ENCODE data around the gene GAS2L2.

Gene GAS2L2

DNA sequence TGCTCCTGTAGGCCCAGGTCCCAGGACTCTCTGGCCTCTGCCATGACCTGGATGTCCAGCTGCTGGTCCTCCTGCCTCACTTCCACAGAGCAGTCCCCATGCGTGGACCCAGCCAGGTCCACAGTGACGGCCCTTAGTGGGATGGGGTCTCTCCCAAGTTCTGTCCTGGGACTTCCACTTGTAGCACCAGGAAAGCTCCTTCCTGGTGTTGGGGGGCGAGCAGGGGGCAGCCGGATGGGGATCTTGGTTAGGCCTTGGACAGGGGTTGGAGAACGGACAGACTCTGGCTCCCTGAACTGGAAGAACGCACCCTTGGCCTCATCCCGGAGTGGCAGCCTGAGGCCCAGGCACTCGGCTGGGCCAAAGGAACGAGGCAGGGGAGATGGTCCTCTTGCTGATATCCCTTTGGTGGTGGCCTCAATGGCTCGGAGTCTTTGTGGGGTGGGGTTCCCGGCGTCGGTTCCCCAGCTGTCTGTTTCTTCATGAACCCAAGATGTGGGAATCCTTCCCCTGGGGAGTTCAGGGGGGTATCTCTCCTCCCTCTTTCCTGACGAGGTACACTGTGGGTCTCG is 7.2 kb downstream of the GAS2L2 start:
- no peak for TF ChIP-seq CTCF (conservative IDR thresholded peaks at IDR 0.05; ENCODE audit: low read depth, low read length)
- H3K4me3 ChIP-seq (ENCODE audit: low read length), result no peak overlapping the region
- no peak for DNase-seq (ENCODE audit: low read depth)

- no peak for TF ChIP-seq CTCF (conservative IDR thresholded peaks at IDR 0.05; ENCODE audit: low read depth, low read length)
- DNase-seq (ENCODE audit: low read depth), result no peak
- no peak overlapping the region for H3K4me3 ChIP-seq (ENCODE audit: low read length)
Measured at GRCh38 chr17:35745246-35745645, 7.8 kb downstream of the GAS2L2 start.

DNA sequence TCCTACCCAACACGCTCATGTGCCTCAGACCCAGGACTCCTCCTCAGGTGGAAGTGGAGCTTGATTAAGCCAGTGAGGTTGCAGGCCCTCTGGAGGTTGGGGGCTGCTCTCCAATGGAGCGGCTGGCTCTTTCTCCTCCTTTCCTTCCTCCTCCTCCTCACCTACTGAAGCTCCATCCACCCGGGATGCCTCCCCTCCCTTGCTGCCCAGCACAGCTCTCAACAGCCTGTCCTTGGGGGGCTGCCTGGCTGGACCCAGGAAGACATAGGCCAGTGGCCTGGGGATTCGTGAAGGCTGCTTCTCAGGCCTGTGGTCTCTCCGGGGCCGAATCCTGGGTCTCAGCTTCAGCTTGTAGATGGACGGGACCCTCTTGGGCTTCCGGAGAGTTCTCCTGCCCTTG is 8.2 kb downstream of the GAS2L2 start:
- no peak for TF ChIP-seq CTCF (conservative IDR thresholded peaks at IDR 0.05; ENCODE audit: low read depth, low read length)
- DNase-seq (ENCODE audit: low read depth), result no peak

DNA sequence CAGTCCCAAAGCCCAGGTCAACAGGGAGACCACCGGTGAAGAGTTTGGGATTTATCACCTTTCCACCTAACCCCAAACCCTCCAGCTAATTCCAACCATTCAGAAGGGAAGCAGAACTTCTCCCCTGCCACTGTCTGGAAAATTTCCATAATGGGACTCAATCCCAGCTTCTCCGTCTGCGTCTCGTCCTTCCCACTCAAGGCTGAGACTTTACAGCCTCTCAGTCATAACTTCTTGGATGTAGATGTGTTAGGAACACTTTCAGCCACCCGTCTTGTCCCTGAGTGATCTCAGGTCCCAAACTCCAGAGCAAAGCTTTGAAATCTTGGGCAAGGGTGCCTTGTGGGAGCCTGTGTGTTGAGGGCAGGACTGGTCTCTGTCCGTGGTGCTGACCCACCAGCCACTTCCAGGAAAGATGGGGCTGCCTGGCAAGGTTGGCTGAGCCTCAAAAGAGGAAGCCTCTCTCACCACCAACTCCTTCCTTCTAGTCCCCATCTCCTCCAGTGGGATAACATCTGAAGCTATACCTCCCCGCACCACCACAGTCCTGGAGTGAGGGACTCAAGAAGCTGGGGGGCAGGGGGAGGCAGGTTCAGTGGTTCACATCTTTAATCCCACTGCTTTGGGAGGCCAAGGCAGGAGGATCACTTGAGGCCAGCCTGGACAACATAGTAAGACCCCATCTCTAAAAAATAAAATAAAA is 9.3 kb downstream of the GAS2L2 start:
- TF ChIP-seq CTCF (conservative IDR thresholded peaks at IDR 0.05; ENCODE audit: low read depth, low read length), result no peak
- DNase-seq (ENCODE audit: low read depth), result no peak
- H3K4me3 ChIP-seq (ENCODE audit: low read length), result no peak overlapping the region

More for the DNA sequence above, 8.2 kb downstream of the GAS2L2 start:
- no peak overlapping the region for H3K4me3 ChIP-seq (ENCODE audit: low read length)

GRCh38 chr17:35742896-35743477 is 10.1 kb downstream of the GAS2L2 start:
- H3K4me3 ChIP-seq (ENCODE audit: low read length), result no peak overlapping the region
- no peak for TF ChIP-seq CTCF (conservative IDR thresholded peaks at IDR 0.05; ENCODE audit: low read depth, low read length)
- DNase-seq (ENCODE audit: low read depth), result no peak

DNA sequence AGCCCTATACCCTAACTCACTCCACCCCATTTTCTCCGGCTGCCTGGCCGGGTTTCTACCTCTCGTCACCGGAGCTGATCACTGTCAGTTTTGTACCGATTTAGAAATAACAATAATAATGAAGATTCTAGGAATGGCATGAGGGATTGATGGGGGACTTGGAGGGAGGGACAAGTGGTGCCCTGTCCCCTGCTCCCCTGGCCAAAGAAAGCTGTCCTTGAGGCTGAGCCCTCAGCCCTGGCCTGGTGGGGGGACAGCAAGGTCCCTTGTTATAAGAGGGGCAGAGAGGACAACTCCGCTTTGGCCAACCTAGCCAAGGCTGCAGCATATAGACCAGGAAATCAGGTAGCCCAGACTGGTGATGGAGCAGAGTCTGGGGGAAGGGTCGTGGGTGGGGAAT is 10.5 kb downstream of the GAS2L2 start:
- no peak overlapping the region for H3K4me3 ChIP-seq (ENCODE audit: low read length)
- no peak for DNase-seq (ENCODE audit: low read depth)
- no peak for TF ChIP-seq CTCF (conservative IDR thresholded peaks at IDR 0.05; ENCODE audit: low read depth, low read length)

Data from retinal pigment epithelial cell (primary cell).